GM21360 (cell line): ENCODE measurements around the gene AS3MT.
A peak's percentile ranks its signal among the peaks of the same experiment; 100 is the strongest.
"Not testable (repeated sequence)": the region's sequence is repeated elsewhere in the genome, so short reads cannot be mapped to it uniquely, and the experiment has no call there.

ENCODE experiments used
- ATAC-seq: cut with Tn5 transposase; IDR thresholded peaks from one replicate; pipeline ENCODE4 v1.9.1; 2021; ENCODE audit warnings: mild to moderate bottlenecking, moderate library complexity; ENCODE audit not compliant: unreplicated experiment

The AS3MT gene

GRCh38 chr10:102853237-102853636 lies 16.0 kb upstream of the AS3MT start:
- ATAC-seq, result not testable (repeated sequence)

GRCh38 chr10:102855731-102856436 lies 13.4 kb upstream of the AS3MT start:
- not testable (repeated sequence) for ATAC-seq

- ATAC-seq, result no peak
These were observed 12.4 kb upstream of the AS3MT start for GRCh38 chr10:102856758-102857424.

- ATAC-seq, result no peak
These were observed 9.4 kb upstream of the AS3MT start for GRCh38 chr10:102859911-102860310.

GRCh38 chr10:102863660-102864059 lies 5.6 kb upstream of the AS3MT start:
- no peak for ATAC-seq

- no peak for ATAC-seq
These were observed 3.6 kb upstream of the AS3MT start for GRCh38 chr10:102865620-102866019.

- ATAC-seq, result no peak
These were observed 386 bp upstream of the AS3MT start for GRCh38 chr10:102868911-102869257.

- no peak for ATAC-seq
These were observed 951 bp downstream of the AS3MT start for GRCh38 chr10:102870221-102870620.

- ATAC-seq, result no peak
These were observed 2.9 kb downstream of the AS3MT start for GRCh38 chr10:102872163-102872562.

GRCh38 chr10:102876747-102877153 lies 7.5 kb downstream of the AS3MT start:
- no peak for ATAC-seq

GRCh38 chr10:102878629-102879028 lies 9.4 kb downstream of the AS3MT start:
- no peak for ATAC-seq

- no peak for ATAC-seq
These were observed 11.0 kb downstream of the AS3MT start for GRCh38 chr10:102880256-102880655.

GRCh38 chr10:102888048-102888447 lies 18.8 kb downstream of the AS3MT start:
- no peak for ATAC-seq

- no peak for ATAC-seq
These were observed 25.4 kb downstream of the AS3MT start for GRCh38 chr10:102894466-102895213.

GRCh38 chr10:102900006-102900405 lies 30.7 kb downstream of the AS3MT start:
- ATAC-seq, result no peak

GRCh38 chr10:102904346-102904745 lies 35.1 kb downstream of the AS3MT start:
- no peak for ATAC-seq

GRCh38 chr10:102906507-102906906 lies 37.2 kb downstream of the AS3MT start:
- no peak for ATAC-seq

GRCh38 chr10:102914781-102915180 lies 45.5 kb downstream of the AS3MT start:
- no peak for ATAC-seq

GRCh38 chr10:102916173-102916572 lies 46.9 kb downstream of the AS3MT start:
- ATAC-seq, result no peak

GRCh38 chr10:102917314-102917961 lies 48.2 kb downstream of the AS3MT start:
- peak; percentile 46 for ATAC-seq
